ENCODE data around the gene FAM186B.

Gene FAM186B

GRCh38 chr12:49552899-49553298, 52.5 kb downstream of the FAM186B start:
- DNase-seq (ENCODE audit: low spot score), result no peak
- in situ Hi-C loops (cut with MboI; ENCODE audit: low pct_unique_long_range_greater_than_20kb, low sequenced_read_pairs, unreplicated experiment), result no loop called here

GRCh38 chr12:49552425-49552824, 53.0 kb downstream of the FAM186B start:
- no peak for TF ChIP-seq CTCF (IDR thresholded peaks at IDR 0.05; ENCODE audit: extremely low read depth, insufficient read depth, missing control alignments)
- in situ Hi-C loops (cut with MboI; ENCODE audit: low pct_unique_long_range_greater_than_20kb, low sequenced_read_pairs, unreplicated experiment), result no loop called here

More at GRCh38 chr12:49552899-49553298, 52.5 kb downstream of the FAM186B start:
- no peak for TF ChIP-seq CTCF (IDR thresholded peaks at IDR 0.05; ENCODE audit: extremely low read depth, insufficient read depth, missing control alignments)

GRCh38 chr12:49552014-49552413, 53.4 kb downstream of the FAM186B start:
- in situ Hi-C loops (cut with MboI; ENCODE audit: low pct_unique_long_range_greater_than_20kb, low sequenced_read_pairs, unreplicated experiment), result no loop called here
- peak; percentile 25 for DNase-seq (ENCODE audit: low spot score)

More at GRCh38 chr12:49552425-49552824, 53.0 kb downstream of the FAM186B start:
- no peak for DNase-seq (ENCODE audit: low spot score)

GRCh38 chr12:49550693-49551252, 54.7 kb downstream of the FAM186B start:
- in situ Hi-C loops (cut with MboI; ENCODE audit: low pct_unique_long_range_greater_than_20kb, low sequenced_read_pairs, unreplicated experiment), result no loop called here
- TF ChIP-seq CTCF (IDR thresholded peaks at IDR 0.05; ENCODE audit: extremely low read depth, insufficient read depth, missing control alignments), result no peak
- no peak for DNase-seq (ENCODE audit: low spot score)

More at GRCh38 chr12:49552014-49552413, 53.4 kb downstream of the FAM186B start:
- TF ChIP-seq CTCF (IDR thresholded peaks at IDR 0.05; ENCODE audit: extremely low read depth, insufficient read depth, missing control alignments), result no peak

- TF ChIP-seq CTCF (IDR thresholded peaks at IDR 0.05; ENCODE audit: extremely low read depth, insufficient read depth, missing control alignments), result no peak
- no peak for DNase-seq (ENCODE audit: low spot score)
- in situ Hi-C loops (cut with MboI; ENCODE audit: low pct_unique_long_range_greater_than_20kb, low sequenced_read_pairs, unreplicated experiment), result no loop called here
Observed at GRCh38 chr12:49549735-49550692, 55.4 kb downstream of the FAM186B start.

- in situ Hi-C loops (cut with MboI; ENCODE audit: low pct_unique_long_range_greater_than_20kb, low sequenced_read_pairs, unreplicated experiment), result no loop called here
- peak; percentile 59 for DNase-seq (ENCODE audit: low spot score)
- peak; percentile 38 for TF ChIP-seq CTCF (IDR thresholded peaks at IDR 0.05; ENCODE audit: extremely low read depth, insufficient read depth, missing control alignments)
Observed at GRCh38 chr12:49548822-49549648, 56.4 kb downstream of the FAM186B start.

Measured in GM13977 (cell line).